ENCODE measurements around the gene SF3B5.
A peak's percentile ranks its signal among the peaks of the same experiment; 100 is the strongest.
"Not testable (repeated sequence)": the region's sequence is repeated elsewhere in the genome, so short reads cannot be mapped to it uniquely, and the experiment has no call there.

Gene SF3B5

DNA sequence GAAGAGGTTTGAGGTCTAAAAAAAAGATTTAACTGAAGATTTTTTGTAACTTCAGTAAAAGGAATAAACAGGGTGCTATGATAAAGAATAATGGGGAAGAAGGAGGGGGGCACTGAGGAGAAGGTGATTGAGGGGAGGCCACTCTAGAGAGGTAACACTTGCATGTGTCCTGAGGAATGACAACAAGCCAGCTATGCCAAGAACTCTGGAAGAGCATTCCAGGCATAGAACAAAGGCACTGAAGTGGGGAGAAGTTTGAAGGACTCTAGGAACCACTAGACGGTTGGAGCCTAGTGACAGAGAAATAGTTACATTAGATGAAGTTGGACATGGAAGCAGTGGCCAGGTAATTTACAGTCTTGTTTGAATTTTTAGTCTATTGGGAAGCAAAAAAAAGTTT is 10.8 kb upstream of the SF3B5 start:
- no peak for DNase-seq (ENCODE audit: low read depth in 4 of 4, low spot score in 1 of 4)

DNA sequence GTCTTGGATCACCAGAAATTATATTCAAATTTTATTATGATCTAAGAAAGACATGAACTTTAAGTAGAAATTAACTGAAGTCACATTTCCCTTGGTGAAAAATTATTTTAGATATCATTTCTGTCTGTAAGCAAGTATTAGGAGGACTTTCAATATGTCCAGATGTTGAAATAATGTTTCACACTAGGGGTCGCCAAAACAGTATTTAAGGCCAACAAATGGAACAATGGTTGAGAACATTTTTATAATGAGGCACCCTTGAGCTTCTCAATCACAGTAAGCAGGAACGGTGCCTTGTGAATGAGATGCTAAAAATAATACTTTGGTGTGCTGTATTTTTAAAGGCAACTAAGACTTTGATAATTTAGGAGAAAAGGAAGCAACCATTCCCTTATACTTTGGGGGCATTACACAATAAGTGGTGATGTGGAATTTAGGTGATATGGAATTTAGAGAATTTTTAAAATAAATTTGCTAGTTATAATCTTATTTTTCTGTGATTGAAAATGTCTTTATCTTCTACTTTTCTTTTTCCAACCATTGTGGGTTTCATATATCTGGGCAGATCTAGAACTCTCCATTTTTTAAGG is 9.6 kb upstream of the SF3B5 start:
- peak in 1 of 4 experiments; percentile 20 for DNase-seq (ENCODE audit: low read depth in 4 of 4, low spot score in 1 of 4)

DNA sequence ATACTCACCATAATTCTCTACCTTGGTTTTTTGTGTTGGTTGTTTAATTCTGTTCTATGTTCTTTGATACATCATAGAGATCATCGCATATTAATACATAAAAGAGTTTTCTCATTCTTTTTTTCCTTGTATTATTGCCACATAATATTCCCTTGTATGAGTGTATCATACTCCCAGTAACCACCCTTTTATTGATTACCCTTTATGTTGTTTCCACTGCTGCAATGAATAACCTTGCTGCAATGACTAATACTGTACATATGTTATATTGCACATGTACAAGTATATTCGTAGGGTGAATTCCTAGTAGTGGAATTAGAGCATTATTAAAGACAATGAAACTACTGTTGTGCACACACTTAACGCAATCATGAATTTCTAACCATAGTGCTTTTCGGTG is 9.1 kb upstream of the SF3B5 start:
- no peak for DNase-seq (ENCODE audit: low read depth in 4 of 4, low spot score in 1 of 4)

DNA sequence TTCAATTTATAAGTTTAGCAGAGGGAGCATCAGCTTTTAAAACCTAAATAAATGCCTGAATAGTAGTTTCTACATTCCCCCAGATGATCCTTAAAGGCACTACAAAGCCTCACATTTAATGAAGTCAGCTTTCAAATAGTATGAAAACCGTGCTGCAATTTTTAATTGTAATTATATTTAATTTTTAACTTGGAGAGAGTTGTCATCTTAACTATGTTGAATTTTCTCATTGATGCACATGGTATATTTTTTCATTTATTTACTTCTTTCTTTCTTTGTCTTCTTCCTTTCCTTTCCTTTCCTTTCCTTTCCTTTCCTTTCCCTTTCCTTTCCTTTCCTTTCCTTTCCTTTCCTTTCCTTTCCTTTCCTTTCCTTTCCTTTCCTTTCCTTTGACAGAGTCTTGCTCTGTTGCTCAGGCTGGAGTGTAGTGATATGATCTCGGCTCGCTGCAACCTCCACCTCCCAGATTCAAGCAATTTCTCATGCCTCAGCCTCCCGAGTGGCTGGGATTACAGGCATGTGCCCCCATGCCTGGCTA is 7.7 kb upstream of the SF3B5 start:
- DNase-seq (ENCODE audit: low read depth in 4 of 4, low spot score in 1 of 4), result no peak

DNA sequence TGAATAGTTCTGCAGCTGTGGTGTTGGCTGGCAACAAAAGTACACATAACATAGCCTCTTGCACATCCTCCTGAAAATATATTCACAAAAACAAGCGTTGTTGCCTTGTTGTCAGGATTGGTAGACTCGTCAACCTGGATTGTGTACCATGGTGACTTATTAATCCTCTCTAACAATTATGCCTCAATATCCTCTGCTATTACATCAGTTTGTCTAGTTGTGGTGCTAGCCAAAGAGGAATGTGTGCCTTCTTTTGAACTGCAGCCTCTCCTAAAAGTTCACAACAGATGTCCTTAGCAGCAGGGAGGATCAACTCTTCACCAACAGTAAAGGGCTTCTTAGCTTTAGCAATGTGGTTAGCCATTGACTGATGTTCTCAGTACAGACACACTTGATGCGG is 3.6 kb upstream of the SF3B5 start:
- no peak for DNase-seq (ENCODE audit: low read depth in 4 of 4, low spot score in 1 of 4)

DNA sequence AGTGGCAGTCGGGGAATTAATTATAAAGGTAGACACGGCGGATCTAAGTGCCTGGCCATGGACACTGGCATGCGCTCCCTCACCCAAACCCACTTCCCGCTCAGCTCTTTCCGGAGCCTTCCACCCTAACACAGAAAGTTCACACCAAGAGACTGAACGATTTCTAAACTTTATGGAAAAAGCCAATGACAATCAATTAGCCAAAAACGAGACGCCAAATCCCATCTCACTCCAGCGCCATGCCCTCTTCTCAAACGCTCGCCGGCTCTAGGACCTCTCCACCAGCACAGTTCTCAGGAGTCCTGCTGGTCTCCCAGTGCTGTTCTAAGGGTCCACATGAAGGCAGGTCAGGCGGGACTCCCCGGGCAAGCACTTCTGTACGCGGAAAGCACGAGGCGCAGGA is 641 bp downstream of the SF3B5 start:
- no peak for DNase-seq (ENCODE audit: low read depth in 4 of 4, low spot score in 1 of 4)

DNA sequence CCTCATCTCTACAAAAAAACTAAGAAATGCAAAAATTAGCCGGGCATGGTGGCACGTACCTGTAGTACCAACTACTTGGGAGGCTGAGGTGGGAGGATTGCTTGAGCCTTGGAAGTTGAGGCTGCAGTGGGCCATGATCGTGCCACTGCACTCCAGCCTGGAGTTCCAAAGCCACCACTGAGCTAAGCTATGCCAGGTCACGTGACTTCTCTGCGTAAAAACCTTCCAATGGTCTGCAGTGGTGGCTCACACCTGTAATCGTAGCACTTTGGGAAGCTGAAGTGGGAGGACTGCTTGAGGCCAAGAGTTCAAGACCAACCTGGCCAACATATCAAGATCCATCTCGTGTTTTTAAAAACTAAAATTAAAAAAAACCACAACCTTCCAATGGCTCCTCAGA is 1.7 kb downstream of the SF3B5 start:
- DNase-seq (ENCODE audit: low read depth in 4 of 4, low spot score in 1 of 4), result no peak

DNA sequence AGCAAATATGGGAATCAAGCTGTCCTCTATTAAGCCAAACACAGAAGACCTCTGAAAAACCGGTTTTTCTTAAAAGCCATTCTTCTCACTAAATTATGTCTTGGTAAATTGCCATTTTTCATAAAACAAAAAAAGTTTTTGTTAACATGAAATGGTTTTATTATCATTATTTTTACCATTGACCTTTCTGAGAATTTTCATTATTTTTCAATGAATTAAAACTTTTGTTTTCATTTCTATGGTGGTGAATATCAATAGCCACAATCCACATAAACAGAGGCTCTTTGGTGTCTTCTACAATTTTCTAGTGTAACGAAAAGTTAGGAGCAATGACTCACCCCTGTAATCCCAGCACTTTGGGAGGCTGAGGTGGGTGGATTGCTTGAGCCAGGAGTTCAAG is 2.1 kb downstream of the SF3B5 start:
- DNase-seq (ENCODE audit: low read depth in 4 of 4, low spot score in 1 of 4), result no peak

DNA sequence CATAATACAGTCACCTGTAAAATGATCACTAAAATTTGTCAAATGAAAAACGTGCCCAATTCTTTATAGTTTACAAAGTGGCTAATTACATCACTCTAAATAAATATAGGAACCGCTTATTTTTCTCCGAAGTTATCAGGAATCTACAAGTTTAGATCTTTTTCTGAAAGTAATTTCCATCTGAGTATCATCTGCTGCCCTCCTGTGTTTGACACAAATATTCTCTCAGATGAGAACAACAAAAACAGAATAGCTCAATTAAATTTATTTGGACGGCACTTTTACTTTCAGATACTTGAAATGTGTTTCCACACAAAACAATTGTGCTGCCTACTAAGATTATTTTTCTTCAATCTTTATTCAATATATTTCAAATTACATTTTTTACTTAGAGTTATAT is 5.0 kb downstream of the SF3B5 start:
- DNase-seq (ENCODE audit: low read depth in 4 of 4, low spot score in 1 of 4), result no peak

DNA sequence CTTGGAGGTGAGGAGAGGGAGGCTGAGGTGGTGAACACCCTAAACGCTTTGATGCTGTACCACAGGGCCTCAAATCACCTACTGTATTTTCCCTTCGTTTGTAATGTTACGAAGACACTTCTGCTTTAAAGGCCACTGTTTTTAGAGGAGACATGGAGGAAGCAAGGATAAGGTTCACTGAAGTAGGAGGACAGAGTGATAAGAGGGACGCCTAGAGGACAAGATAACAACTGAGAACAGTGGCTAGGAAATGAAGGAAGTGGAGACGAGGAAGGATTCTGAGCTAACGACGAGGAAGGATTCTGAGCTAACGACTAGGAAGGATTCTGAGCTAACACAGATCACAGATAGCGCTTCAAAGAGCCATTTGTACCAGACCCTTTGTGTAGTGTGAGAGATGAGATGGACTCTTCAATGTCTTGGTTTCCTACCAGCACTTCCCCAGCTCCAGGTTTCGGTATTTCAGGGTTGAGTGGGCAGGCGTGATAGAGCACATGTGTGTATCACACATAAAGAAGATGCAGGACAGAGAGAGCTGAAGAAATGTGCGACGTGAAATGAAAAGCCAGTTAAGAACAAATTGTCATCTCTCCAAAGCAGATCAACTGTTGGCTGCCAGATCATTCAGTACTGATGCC is 7.5 kb downstream of the SF3B5 start:
- no peak for DNase-seq (ENCODE audit: low read depth in 4 of 4, low spot score in 1 of 4)

DNA sequence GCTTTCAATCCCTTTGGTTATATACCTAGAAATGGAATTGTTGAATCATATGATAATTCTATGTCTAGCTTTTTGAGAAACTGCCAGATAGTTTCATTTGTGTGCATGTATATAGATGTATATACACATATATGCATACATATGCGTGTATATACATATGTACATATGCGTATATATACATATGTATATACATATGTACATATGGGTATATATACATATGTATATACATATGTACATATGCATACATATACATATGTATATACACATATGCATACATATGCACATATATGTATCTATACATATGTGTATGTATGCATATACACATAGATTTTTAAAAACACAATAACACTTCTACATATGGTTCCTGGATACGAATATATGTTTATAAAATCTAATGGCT is 8.4 kb downstream of the SF3B5 start:
- DNase-seq (ENCODE audit: low read depth in 4 of 4, low spot score in 1 of 4), result no peak

DNA sequence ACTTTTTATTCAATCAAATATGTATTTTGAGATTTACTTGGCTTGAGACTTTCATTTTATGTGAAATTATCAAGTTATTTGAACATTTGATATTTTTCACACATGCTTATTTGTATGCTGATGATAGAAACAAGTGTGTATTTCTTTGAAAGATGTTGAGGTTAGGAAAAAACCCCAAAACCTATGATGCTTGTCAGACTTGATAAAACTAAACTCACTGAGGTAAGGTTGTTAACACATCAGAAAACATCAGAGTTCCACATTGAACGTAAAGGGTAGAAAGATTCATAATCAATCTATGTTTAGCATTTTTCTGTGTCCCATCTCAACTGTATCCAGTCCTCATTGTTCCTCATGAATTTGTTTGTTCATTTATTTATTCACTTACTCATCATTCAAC is 12.2 kb downstream of the SF3B5 start:
- no peak for DNase-seq (ENCODE audit: low read depth in 4 of 4, low spot score in 1 of 4)

DNA sequence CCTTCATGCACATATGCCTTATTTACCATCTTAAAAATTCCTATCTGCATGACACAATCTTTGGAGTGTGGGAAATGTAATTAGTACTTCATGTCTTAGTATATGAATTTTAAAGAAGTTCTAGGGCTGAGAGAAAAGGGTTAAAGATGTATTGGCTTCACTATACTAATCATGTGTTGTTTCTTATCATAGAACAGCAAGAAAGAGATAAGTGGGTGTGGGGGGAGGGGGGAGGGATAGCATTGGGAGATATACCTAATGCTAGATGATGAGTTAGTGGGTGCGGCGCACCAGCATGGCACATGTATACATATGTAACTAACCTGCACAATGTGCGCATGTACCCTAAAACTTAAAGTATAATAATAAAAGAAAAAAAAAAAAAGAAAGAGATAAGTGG is 13.0 kb downstream of the SF3B5 start:
- DNase-seq (ENCODE audit: low read depth in 4 of 4, low spot score in 1 of 4), result not testable (repeated sequence)

DNA sequence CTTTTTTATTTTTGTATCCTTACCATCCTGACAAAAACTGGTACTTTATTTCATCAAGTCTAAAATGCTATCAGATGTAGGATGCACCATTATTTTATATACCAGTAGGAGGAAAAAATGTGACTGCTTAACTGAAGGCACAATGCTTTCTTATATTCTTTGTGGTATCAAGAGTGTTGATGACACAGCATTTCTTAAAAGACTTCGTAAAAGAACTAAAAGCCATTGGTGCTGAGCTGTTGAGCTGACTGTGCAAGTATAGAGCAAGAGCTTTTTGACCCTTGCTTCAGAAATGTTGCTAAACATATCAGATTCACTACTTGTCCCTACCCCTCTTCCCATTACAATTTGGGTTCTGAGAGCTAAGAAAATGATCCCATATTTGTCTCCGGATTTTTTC is 17.5 kb downstream of the SF3B5 start:
- DNase-seq (ENCODE audit: low read depth in 4 of 4, low spot score in 1 of 4), result no peak

DNA sequence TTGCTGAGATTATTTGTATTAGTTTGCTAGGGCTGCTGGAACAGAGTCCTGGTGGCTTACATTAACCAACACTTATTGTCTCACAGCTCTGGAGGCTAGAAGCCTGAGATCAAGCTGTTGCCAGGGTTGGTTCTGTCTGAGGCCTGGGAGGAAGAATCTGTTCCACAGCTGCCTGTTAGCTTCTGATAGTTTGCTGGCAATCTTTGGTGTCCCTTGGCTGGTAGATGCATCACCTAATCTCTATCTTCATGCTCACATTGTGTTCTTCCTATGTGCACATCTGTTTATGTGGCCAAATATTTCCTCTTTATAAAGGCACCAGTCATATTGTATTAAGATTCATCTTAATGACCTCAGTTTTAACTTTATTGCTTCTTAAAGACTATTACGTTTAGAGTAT is 19.5 kb downstream of the SF3B5 start:
- DNase-seq (ENCODE audit: low read depth in 4 of 4, low spot score in 1 of 4), result no peak

DNA sequence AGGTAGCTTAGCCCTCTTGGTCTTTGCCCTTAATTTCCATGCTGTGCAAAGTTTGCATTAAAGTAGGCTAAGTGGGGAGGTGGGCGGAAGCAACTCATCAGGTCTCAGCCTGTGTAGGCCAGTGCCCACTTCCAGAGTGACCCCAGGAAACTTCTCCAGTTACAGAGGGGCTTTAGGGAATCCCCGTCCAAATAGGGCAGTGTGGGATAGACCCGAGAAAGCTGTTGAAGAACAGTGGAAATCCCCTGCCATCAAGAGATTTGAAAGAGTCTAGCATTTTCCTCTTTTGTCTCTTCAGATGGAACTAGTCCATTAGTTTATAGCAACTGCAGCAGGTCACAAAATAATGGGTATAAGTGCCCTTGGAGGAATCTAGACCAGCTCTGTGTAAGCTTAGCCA is 20.2 kb downstream of the SF3B5 start:
- no peak for DNase-seq (ENCODE audit: low read depth in 4 of 4, low spot score in 1 of 4)

DNA sequence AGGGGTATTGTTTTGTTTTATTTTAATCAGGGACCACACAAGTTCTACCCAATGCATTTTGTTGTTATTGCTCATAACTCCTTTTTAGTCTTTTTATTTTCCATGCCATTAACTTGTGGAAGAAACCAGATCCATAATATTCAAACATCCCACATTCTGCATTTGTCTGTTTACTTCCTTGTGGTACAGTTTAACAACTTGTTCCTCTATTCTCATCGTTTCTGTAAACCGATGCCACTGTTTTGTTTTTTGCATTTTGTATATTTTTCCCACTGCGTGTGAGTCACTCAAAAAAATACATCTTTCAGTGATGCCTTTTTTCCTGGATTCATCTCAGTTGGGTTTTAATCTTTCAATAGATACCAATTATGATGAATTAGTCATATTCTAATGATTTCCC is 22.3 kb downstream of the SF3B5 start:
- no peak for DNase-seq (ENCODE audit: low read depth in 4 of 4, low spot score in 1 of 4)

DNA sequence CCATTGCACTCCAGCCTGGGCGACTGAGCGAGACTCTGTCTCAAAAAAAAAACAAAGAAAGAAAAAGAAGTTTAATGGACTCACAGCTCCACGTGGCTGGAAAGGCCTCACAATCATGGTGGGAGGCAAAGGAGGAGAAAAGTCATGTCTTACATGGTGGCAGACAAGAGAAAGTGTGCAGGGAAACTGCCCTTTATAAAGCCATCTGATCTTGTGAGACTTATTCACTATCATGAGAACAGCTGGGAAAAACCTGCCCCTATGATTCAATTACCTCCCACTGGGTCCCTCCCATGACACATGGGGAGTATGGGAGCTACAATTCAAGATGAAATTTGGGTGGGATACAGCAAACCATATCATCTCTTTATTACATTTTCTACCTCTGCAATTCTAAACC is 25.9 kb downstream of the SF3B5 start:
- no peak for DNase-seq (ENCODE audit: low read depth in 4 of 4, low spot score in 1 of 4)

DNA sequence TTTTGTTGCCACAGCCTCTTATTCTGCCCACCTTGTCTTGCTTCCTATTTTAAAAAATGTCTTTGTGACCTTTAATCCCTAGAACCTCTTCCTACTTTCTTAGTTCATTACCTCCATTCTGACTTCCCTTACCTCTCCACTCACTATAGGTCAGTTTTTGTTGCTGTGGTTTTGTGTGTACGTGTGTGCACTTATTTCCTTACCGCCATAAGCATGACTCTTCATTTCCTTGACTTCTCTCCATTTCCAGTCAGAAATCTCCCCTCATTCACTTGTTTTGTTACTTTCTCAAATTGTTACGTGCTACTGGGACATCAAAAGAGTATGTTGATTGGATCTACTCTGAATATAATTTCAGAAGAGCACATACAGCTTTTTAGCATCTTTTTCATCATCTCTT is 26.6 kb downstream of the SF3B5 start:
- DNase-seq (ENCODE audit: low read depth in 4 of 4, low spot score in 1 of 4), result no peak

DNA sequence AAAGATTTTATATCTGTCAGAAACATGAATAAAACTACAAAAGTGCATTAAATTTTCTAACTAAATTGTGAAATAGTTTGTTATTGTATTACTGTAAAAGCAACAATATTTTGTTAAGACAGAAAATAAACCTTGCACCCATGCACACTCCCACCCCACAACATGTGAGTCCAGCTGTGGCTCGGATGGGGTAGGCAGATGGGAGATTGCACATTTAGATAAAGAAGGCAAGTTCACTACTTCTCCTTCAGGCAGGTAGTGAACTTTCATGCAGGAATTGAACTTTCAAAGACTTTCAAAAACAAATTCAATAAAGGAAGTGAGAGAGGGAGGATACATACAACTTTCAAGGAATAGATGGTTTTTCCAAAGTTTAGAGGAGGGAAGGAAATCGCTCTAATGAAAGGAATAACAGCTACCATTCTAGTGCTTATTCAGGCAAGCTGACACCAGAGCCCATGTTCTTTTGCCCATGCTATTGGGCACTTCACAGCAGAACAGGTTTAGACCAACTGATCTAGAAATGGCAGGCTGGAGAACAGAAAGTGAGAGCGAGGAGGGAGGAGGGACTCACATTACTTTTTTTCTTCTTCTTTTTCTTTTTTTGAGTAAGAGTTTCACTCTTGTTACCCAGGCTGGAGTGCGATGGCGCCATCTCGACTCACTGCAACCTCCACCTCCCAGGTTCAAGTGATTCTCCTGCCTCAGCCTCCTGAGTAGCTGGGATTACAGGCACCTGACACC is 28.5 kb downstream of the SF3B5 start:
- no peak for DNase-seq (ENCODE audit: low read depth in 4 of 4, low spot score in 1 of 4)

DNA sequence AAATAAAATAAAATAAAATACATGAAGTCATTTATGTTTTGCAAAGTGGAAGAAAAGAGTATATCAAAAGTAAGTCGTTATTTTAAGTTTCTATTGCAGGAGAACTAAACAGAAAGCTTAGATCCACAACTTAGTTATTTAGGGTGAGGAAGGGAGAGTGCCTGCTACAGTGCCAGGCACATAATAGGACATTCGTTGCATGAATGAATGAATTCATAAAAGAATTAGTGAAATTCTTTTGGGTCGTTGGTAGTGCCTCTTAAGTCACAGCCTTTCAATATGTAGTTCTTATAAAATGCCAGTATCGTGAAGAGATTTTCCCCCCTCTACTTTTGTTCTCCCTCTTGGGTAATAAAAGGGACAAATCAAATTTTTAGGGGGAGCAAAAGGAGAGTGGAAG is 29.1 kb downstream of the SF3B5 start:
- no peak for DNase-seq (ENCODE audit: low read depth in 4 of 4, low spot score in 1 of 4)

DNA sequence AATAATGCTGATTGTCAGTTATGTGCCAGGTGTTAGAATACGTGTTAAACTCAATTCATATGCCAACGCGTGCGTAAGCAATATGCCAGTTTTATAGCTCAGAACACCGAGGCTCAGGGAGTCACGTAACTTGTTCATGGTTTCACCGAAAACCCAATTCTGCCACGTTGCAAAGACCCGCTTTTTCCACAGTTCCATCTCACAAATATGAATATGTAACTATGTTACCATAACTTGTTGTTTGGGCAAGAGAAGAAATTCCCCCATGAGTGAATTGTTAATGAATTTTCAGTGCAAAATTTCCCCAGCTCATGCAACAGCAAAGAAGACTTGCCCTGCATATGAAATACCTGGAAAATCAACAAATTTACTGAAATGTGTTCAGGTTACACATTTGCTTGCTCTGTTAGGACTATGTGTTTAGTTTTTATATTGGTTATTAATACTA is 30.1 kb downstream of the SF3B5 start:
- DNase-seq (ENCODE audit: low read depth in 4 of 4, low spot score in 1 of 4), result no peak

All from stimulated activated CD4-positive, alpha-beta T cell treated with anti-CD3 and anti-CD28 coated beads, Interleukin-1b, Interleukin-23, amount 100 ng/mL, for 24 hours (primary cell).